Activated T-helper 1 cell treated with anti-CD3 and anti-CD28 coated beads, Interleukin-2, amount 50 U/mL, for 16 hours (primary cell): ENCODE measurements around the gene TMEM235.

Experiments used
- DNase-seq, 2 donors: peaks; one replicate each; pipeline ENCODE4 v3.0.0-alpha.2; 2020; ENCODE audit warnings: low read depth in 1 of 2, low spot score in 1 of 2

The TMEM235 gene

GRCh38 chr17:78230996-78231935 is at the start of gene TMEM235:
TMEM235 (plus strand) TSS chr17:78231631; CDS start chr17:78232024, 393 bp downstream.
- DNase-seq: no peak

- DNase-seq: no peak
Observed at GRCh38 chr17:78182504-78182903, 48.9 kb upstream of the TMEM235 start.

GRCh38 chr17:78183916-78184315 is 47.5 kb upstream of the TMEM235 start:
- no peak for DNase-seq

- no peak for DNase-seq
Observed at GRCh38 chr17:78184351-78184750, 47.1 kb upstream of the TMEM235 start.

- DNase-seq: no peak
Observed at GRCh38 chr17:78184868-78185267, 46.6 kb upstream of the TMEM235 start.

GRCh38 chr17:78185981-78186691 is 45.3 kb upstream of the TMEM235 start:
- DNase-seq: no peak

GRCh38 chr17:78186692-78187595 is 44.5 kb upstream of the TMEM235 start, which contains the start of the genes AFMID and TK1:
AFMID (plus strand) TSS chr17:78187362; CDS start chr17:78187371, 9 bp downstream.
TK1 (minus strand) TSS chr17:78187052; CDS start chr17:78186994, 58 bp downstream.
- DNase-seq: peak; percentile 55 to 75

GRCh38 chr17:78196716-78197115 is 34.7 kb upstream of the TMEM235 start:
- no peak for DNase-seq

- no peak for DNase-seq
Observed at GRCh38 chr17:78197147-78197832, 34.1 kb upstream of the TMEM235 start.

- DNase-seq: no peak
Observed at GRCh38 chr17:78200451-78200850, 31.0 kb upstream of the TMEM235 start.

GRCh38 chr17:78202666-78203065 is 28.8 kb upstream of the TMEM235 start:
- DNase-seq: no peak

- no peak for DNase-seq
Observed at GRCh38 chr17:78204387-78205123, 26.9 kb upstream of the TMEM235 start.

GRCh38 chr17:78205124-78205775 is 26.2 kb upstream of the TMEM235 start:
- DNase-seq: no peak

GRCh38 chr17:78206298-78206697 is 25.1 kb upstream of the TMEM235 start:
- DNase-seq: no peak

GRCh38 chr17:78208486-78208885 is 22.9 kb upstream of the TMEM235 start:
- DNase-seq: no peak

- no peak for DNase-seq
Observed at GRCh38 chr17:78210111-78210510, 21.3 kb upstream of the TMEM235 start.

- DNase-seq: no peak
Observed at GRCh38 chr17:78211032-78211431, 20.4 kb upstream of the TMEM235 start.

- peak; percentile 86 to 87 for DNase-seq
Observed at GRCh38 chr17:78214016-78214705, 17.3 kb upstream of the TMEM235 start, which contains the start of gene BIRC5. BIRC5 (plus strand) TSS chr17:78214253; CDS start chr17:78214317, 64 bp downstream.
